ENCODE measurements around the gene INCA1. TPM values are rescaled to one million over a fixed set of nuclear protein-coding genes. Genes with fewer than 3 reads are reported as not detected.
A peak's percentile ranks its signal among the peaks of the same experiment; 100 is the strongest.
"Not testable (repeated sequence)": the region's sequence is repeated elsewhere in the genome, so short reads cannot be mapped to it uniquely, and the experiment has no call there.

The INCA1 gene, protein sequence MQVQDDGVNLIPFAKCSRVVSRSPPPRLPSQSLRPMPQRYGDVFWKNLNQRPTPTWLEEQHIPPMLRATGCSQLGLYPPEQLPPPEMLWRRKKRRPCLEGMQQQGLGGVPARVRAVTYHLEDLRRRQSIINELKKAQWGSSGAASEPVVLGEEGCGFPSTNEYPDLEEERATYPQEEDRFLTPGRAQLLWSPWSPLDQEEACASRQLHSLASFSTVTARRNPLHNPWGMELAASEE
- total RNA-seq (2014; rRNA removed; shearing (Covaris generic)): 0.13 and 0.81 TPM in 2 replicates

DNA sequence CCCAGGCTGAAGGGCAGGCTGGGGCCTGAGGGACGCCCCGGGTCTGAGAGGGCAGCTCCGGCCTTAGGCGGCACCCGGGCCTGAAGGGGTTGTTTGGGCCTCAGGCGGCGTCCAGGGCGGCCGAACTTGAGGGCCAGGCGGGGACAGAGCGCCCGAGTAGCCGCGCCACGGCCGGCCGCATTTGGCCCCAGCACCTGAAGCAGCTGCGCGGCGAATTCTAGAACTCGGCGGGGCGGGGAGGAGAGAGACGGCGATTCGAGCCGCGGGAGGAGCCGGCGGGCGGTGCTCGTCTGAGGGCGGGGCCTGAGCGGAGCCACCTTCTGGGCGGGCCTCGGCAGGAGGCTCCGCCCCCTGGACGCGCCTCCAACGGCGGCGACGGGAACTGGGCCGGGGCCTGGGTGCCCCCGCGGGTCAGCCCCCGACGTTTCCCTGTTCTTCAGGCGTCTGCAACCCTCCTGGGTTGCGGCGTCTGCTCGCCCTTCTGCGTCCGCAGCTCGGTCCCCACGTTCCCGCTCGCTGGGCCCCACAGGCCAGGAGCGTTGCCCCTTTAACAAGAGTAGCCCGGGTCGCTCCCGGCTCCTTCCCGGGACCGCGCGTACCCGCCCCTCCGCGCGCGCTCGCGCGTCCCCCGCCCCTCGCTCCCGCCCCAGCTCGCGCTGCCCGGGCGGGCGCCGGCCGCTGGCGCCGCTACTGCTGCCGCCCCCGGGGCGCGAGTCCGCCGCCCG, at the start of gene INCA1, which contains the start of gene KIF1C:
INCA1 (minus strand) TSS at position 221 of the 725 bp plus-strand sequence. CDS start 3,085 bp downstream, outside the sequence.
KIF1C (plus strand) TSS at position 649 of the 725 bp plus-strand sequence. CDS start 2,297 bp downstream, outside the sequence.
- peak; percentile 85 for DNase-seq (ENCODE audit: low spot score)

- DNase-seq (ENCODE audit: low spot score): no peak
Measured at GRCh38 chr17:5045496-5045895, 48.2 kb upstream of the INCA1 start.

GRCh38 chr17:5044630-5045029, 47.3 kb upstream of the INCA1 start:
- DNase-seq (ENCODE audit: low spot score): no peak

DNA sequence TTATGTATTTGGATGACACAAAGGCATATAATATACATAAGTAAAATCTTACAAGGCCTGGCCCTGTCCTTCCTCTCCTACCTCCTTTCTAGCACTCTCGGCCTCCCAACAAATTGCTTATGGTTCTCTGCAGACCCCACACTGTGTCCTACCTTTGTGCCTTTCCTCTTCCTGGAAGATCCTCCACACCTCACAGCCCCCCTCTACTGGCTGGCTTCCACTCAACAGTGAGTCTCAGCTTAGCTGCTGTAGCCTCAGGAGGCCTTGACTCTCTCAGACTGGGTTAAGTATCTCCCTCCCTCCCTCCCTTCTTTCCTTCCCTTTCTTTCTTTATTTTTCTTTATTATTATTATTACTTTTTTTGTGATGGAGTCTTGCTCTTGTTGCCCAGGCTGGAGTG, 46.2 kb upstream of the INCA1 start:
- no peak for DNase-seq (ENCODE audit: low spot score)

GRCh38 chr17:5042157-5043022, 45.1 kb upstream of the INCA1 start:
- no peak for DNase-seq (ENCODE audit: low spot score)

DNA sequence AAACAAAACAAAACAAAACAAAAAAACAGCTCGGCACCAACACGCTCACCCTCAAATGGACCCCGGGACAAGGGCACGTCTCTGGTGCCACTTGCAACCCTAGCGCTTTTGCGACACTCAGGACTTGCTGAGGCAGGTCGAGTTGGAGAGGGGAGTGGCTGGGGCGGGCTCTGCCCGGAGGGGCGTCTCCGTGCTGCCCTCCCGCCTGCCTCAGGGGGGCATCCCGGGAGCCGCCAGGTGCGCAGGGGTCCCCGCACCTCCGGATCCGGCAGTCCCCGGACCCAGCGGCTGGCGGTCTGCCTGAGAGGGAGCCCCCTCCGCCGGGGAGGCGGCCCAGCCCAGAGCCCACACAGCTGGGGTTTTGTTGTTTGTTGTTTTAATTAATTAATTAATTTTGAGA, 38.0 kb upstream of the INCA1 start, which contains the start of gene SLC52A1:
SLC52A1 (minus strand) TSS at position 112 of the 400 bp plus-strand sequence. CDS start 820 bp downstream, outside the sequence.
- DNase-seq (ENCODE audit: low spot score): no peak

GRCh38 chr17:5034651-5035050, 37.3 kb upstream of the INCA1 start:
- no peak for DNase-seq (ENCODE audit: low spot score)

DNA sequence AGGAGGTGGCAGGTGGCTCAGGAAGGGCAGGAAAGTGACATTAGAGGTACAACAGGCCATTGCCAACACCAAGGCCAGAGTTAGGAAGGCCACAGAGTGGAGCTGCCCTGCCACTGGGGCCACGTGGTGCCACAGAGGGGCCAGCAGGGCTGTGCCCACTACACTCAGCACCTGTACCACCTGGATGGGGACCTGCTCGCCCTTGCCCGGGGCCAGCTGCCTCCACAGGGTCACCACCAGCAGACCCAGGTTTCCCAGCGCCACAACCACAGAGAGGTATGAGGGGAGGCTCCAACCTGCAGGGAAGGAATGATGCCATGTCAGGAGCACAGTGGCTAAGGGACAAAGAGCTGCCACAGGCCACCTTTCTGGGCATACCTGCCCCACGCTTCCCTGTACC, 36.7 kb upstream of the INCA1 start:
- no peak for DNase-seq (ENCODE audit: low spot score)

- no peak for DNase-seq (ENCODE audit: low spot score)
Measured at GRCh38 chr17:5033352-5034015, 36.2 kb upstream of the INCA1 start.

DNA sequence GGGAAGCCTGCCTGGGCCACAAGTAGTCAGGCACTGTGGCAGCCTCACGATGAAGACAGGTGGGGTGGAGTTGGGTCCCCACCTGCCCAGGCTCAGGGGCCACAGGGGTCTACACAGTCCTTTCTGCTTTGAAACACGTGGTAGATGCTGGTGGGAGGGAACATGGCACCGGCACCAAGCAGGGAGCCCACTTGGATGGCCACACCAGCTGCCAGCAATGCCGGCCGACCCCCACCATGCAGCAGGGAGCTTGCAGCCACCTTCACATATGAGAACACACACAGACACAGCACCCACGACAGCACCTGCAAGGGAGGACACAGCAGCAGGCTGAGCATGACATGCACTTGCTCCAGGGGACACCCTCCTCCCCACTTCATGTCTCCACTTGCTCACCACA, 35.5 kb upstream of the INCA1 start:
- no peak for DNase-seq (ENCODE audit: low spot score)

DNA sequence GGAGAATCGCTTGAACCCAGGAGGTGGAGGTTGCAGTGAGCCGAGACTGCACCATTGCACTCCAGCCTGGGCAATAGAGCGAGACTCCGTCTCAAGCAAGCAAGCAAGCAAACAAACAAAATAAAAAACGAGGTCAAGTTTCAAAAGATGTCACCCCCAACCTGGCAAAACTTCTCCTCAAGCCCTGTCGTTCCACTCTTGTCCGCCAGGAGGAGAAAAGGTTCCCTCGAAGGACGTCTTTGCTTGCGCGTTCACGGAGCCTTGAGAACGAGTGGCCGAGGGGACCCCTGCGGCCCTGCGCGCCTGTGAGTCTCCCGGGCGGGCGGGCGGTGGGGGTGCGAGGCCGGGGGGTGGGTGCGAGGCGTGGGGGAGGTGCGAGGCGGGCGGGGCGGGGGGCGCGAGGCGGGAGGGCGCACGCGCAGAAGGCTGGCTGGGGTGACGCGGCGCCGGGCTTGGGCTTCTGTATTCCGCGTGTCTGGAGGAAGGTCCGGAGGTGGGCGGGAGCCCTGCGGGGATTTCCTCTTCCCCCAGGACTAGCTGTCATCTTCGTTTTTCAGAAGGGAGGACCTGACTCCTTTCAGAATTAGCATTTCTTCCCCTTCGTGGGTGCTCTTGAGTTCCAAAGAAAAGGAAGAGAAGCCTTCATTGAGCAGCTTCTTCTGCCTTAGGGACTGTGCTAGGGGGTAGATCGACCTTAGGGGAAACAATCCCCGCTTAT, 34.2 kb upstream of the INCA1 start:
- DNase-seq (ENCODE audit: low spot score): peak; percentile 71

- not testable (repeated sequence) for DNase-seq (ENCODE audit: low spot score)
Measured at GRCh38 chr17:5030168-5030567, 32.8 kb upstream of the INCA1 start.

- DNase-seq (ENCODE audit: low spot score): no peak
Measured at GRCh38 chr17:5027916-5028315, 30.6 kb upstream of the INCA1 start.

GRCh38 chr17:5027299-5027698, 30.0 kb upstream of the INCA1 start:
- no peak for DNase-seq (ENCODE audit: low spot score)

DNA sequence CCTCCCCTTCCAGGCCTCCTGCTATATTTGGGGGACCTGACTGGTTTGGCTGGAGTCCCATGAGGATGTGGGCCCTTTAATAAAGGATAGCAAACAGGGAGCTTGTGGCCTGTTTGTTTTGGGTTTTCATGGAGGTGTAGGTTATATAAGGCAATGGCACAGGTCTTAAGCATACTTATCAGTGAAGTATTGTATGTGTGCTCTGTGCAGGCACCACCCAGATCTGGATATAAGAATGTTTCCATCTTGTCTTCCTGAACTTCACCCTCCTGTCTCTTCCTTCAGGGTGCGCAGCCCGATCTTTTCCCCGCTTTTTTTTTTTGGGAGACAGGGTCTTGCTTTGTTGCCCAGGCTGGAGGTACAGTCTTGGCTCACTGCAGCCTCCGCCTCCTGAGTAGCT, 27.3 kb upstream of the INCA1 start:
- DNase-seq (ENCODE audit: low spot score): no peak

GRCh38 chr17:5023588-5024147, 26.3 kb upstream of the INCA1 start:
- DNase-seq (ENCODE audit: low spot score): no peak

GRCh38 chr17:5022171-5022711, 24.9 kb upstream of the INCA1 start:
- no peak for DNase-seq (ENCODE audit: low spot score)

GRCh38 chr17:5020502-5021023, 23.2 kb upstream of the INCA1 start:
- DNase-seq (ENCODE audit: low spot score): no peak

- peak; percentile 7 for DNase-seq (ENCODE audit: low spot score)
Measured at GRCh38 chr17:5019475-5019956, 22.2 kb upstream of the INCA1 start.

- no peak for DNase-seq (ENCODE audit: low spot score)
Measured at GRCh38 chr17:5014357-5014756, 17.0 kb upstream of the INCA1 start.

All from HT-29 (cell line).